GM21786 (cell line): Measurements from ENCODE around the gene CELF5.
"Not testable (repeated sequence)": the region's sequence is repeated elsewhere in the genome, so short reads cannot be mapped to it uniquely, and the experiment has no call there.

Source experiments
- ATAC-seq: cut with Tn5 transposase; IDR thresholded peaks from one replicate; pipeline ENCODE4 v1.9.1; 2021; ENCODE audit not compliant: unreplicated experiment

Gene CELF5

DNA sequence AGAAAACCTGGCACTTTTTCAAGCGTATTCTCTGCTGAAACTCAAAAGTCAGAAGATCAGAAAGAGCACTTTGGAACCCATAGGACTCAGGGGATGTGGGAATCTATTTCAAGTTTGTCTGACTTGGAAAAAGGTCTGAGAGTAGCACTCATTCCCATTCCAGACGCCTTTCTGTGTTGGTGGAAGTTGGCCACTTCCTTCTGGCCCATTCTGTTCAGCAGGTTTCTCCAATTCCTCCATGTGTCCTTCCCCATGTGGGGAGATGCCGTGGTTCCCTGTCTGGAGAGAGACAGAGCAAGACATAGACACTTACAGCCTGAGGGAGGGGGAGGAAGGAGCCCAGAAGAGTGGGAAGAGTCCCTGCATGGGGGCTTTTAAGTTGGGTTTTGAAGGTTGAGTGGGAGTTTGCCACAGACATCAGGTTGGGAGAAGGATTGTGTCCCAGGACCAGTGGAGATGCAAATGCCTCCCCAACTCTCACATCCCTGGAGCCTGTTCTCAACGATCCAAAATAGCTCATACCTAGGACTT is 48.0 kb downstream of the CELF5 start:
- no peak for ATAC-seq

DNA sequence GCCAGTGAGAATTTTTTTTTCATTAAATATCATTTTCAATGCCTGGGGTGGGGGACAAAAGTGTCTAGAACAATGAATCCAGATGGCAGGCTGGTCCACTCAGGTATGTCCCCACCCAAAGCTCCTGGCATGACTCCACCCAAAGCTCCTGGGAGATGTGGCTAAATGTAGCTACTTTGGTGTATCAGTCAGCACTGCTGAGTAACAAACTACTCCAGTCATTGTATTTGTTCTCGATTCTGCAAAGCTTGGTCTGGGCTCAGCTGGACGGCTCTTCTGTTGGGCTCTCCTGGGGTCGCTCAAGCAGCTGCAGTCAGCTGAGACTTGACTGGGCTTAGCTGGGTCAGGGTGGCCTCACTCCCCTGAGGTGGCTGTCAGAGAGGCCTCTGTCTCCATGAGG is 48.5 kb downstream of the CELF5 start:
- ATAC-seq, result no peak

DNA sequence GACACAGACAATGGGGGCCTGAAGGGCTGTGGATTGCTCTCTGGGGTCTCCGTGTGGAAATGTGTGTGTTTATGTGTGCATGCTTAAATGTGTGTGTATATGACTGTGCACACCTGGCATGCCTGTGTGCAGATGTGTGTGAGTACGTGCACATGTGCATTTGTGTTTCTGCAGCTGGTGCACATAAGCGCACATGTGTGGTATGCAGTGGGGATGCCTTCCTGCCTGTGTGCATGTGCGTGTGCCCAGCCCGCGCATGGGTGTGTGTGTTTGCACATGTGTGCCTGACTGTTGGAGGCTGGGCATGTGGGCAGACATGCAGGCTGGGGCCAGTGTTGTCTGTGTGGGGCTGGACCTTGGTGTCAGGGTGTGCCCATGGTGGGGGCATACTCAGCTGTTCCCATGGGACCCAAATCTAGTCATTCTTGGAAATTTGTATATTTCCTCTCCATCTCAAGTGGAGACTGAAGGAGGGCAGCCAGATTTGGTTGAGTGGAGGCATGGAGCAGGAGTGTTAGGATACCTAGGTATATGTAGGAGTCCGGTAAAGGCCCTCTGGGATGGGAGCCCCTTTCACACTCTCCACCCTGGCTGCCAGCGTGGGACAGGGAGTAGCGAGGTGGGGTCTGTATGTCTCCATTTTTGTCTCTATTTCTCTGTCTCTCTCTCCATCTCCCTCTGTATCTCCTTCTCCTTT is 49.9 kb downstream of the CELF5 start:
- ATAC-seq, result no peak

DNA sequence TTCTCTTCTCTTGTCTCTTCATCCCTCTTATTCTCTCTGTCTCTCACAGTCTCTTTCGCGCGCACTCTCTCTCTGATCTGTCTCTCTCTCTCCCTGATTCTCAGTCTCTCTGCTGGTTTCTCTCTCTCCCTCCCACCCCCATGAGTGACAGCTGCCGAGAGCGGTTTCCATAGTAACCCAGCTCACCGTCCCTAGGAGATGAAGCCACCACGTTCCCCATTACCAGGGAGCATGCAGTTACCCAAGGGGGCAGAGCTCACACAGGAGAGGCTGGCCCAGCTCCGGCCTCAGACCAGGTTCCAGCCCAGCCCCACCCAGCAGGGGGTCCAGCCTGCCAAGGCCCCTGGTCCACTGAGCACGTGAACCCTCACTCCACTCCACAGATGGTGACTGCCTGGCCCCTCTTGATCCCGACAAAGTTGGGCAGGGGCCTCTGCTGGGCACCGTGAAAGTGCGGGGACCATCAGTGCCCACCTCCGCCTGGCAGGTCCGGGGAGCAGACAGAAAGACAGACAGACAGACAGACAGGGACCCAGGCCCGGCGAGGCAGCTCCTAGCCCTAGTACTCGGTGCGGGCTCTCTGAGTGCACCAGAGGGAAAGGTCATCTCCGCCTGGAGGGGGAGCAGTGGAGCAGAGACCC is 50.6 kb downstream of the CELF5 start:
- no peak for ATAC-seq

DNA sequence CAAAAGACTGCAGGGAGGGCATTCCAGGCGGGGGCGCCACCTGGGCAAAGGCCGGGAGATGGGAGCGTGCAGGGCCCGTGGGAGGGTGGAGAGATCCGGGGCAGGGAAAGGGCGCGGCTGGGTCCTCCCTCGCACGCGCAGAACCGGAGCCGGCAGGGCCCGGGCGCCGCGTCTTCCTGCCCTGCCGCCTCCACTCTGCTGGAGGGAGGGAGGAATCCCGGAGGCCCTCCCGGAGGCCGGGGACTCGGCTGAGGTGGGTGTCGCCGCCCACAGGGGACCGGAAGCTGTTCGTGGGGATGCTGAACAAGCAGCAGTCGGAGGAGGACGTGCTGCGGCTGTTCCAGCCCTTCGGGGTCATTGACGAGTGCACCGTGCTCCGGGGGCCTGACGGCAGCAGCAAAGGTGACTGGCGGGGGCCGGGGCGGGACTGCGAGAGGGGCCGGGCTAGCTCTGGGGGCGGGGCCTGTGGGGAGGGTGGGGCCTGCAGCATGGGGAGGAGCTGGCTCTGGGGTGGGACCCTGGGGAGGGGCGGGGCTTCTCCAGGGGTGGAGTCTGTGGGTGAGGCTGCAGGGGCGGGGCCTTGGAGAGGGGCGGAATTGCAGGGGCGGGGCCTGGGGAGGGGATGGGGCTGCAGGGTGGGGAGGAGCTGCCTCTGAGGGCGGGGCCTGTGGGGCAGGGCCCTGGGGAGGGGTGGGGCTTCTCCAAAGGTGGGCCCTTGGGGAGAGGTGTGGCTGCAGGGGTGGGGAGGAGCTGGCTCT is 51.3 kb downstream of the CELF5 start:
- ATAC-seq, result no peak

DNA sequence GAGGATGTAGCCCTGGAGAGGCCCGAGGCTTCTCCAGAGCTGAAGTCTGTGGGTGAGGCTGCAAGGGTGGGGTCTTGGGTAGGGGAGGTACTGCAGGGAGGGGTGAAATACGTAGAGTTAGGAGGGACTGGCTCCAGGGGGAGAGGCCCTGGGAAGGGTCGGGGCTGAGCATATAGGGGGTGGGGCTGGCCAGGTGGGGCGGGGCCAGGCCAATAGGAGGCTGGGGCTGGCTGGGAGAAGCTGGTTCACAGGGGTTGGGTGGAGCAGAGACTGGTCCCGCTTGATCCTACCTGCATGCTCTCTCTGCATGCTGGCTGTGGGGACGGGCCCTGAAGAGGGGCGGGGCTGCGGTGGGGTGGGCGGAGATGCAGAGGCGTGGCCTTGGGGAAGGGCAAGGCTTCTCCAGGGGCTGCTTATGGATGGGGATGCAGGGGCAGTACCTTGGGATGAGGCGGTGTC is 51.9 kb downstream of the CELF5 start:
- ATAC-seq, result no peak

DNA sequence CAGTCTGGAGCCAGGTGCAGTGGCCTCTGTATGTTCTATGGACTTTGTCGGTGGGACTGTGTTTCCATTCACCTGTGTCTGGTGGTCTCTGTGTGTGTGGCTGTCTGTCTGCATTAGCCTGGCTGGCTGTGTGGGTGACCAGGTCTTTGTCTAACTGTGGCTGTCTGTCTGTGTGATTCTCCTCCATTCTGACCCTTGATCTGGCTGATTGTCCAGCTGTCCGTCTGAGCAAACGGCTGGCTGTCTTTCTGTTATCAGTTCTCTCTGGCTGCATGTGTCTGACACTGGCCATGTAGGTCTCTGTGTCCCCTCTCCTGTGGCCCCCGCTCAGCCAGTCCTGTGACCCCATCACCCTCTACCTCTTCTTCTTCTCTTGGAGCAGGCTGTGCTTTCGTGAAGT is 53.2 kb downstream of the CELF5 start:
- ATAC-seq, result no peak

DNA sequence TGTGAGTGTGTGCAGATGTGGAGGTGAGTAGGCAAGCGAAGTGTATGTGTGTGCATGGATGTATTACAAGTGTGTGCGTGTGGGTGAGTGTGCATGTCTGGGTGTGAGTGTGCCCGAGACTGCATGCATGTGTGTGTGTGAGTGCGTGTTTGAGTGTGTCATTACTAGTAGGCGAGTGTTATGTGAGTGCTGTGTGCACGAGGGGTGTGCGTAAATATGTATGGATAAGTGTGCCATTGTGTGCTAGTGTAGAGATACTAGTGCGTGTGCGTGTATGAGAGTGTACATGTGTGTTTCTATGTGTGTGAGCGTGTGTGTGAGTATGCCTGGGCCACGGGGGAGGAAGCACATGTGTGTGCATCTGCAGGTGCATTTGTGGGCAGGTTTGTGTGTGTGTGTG is 53.8 kb downstream of the CELF5 start:
- no peak for ATAC-seq

DNA sequence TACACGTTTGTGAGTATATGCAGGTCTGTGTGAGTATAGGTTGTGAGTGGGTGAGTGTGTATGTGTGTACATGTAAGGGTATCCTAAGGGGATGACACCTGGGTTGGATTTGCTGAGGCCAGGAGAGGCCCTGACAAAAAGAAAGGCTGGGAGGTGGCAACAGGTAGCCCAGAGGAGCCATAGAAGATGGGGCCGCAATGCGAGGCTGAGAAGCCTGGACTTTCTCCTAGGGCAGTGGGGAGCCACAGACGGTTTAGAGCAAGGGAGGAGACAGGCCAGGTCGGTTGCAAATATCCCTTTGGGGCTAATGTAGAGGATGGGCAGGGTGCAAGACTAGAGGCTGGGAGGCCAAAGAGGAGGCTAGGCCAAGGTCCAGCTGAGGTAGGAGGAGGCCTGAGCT is 54.3 kb downstream of the CELF5 start:
- ATAC-seq, result no peak

DNA sequence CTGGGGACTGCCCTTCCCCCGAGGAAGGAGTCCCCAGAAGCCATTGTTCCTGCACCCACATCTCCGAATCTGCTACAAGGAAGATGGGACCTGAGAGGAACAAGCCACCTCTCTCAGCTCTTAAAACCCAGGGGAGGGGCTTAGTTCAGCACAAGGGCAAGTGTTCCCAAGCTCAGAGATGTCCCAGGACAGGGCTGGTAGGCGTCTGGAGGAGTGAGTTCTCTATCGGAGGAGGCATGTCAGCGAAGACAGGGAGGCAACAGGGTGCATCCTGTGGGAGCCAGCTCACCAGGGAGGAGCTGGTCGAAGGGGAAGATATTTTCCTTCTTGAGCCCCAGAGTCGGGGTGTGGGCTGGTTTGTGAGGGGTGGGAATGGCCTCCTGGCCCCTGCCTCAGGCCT is 54.8 kb downstream of the CELF5 start:
- no peak for ATAC-seq

DNA sequence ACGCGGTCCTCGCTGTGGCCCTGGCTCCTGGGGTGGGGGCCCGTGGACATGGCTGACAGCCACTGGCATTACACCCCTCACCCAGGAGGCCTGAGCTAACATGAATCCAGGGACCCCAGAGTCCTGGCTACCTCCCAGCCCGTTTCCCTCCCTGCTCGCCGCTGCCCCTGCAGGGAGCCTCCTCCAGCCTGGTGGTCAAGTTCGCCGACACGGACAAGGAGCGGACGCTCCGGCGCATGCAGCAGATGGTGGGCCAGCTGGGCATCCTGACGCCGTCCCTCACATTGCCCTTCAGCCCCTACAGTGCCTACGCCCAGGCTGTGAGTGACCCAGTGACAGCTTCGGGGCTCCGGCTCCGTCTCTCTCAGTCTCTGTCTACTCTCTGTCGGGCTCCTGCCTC is 56.6 kb downstream of the CELF5 start:
- ATAC-seq, result no peak

DNA sequence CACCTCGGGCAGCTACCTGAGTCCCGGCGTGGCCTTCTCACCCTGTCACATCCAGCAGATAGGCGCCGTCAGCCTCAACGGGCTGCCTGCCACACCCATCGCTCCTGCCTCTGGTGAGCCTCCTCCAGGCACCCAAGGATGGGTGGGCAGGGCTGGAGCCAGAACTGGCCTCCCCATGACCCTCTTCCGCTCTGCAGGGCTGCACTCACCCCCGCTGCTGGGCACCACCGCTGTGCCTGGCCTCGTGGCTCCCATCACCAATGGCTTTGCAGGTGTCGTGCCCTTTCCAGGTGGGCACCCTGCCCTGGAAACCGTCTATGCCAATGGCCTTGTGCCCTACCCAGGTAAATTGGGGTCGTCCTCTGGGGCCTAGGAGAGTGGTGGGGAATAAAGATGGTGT is 57.7 kb downstream of the CELF5 start:
- ATAC-seq, result no peak

DNA sequence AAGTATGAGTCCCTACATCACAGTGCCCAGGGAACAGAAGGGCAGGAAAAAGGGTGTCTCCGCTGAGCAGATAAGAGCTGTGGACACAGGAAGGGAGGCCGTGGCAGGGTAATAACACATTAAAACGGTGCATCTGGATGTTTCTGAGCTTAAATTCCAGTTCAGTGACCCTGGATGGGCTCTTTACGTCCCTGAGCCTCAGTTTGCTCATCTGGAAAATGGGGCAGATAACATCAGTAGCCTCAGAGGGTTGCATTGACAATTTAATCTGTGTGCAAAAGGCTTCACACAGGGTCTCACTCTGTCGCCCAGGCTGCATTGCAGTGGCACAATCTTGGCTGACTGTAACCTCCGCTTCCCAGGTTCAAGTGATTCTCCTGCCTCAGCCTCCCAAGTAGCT is 58.1 kb downstream of the CELF5 start:
- no peak for ATAC-seq

DNA sequence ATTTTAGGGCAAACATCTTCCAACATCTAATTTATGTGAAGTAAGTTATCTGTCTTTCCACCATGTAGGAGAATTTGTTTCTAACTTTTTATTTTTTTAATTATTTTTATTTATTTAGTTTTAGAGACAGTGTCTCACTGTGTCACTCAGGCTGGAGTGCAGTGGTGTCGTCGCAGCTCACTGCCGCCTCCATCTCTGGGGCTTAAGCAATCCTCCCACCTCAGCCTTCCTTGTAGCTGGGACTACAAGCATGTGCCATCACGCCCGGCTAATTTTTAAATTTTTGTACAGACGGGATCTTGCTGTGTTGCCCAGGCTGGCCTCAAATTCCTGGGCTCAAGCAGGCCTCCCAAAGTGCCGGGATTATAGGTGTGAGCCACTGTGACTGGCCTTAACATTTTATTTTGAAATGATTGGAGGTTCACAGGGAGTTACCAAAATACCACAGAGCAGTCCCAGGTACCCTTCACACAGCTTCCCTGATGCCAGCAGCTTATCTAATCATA is 58.8 kb downstream of the CELF5 start:
- no peak for ATAC-seq

DNA sequence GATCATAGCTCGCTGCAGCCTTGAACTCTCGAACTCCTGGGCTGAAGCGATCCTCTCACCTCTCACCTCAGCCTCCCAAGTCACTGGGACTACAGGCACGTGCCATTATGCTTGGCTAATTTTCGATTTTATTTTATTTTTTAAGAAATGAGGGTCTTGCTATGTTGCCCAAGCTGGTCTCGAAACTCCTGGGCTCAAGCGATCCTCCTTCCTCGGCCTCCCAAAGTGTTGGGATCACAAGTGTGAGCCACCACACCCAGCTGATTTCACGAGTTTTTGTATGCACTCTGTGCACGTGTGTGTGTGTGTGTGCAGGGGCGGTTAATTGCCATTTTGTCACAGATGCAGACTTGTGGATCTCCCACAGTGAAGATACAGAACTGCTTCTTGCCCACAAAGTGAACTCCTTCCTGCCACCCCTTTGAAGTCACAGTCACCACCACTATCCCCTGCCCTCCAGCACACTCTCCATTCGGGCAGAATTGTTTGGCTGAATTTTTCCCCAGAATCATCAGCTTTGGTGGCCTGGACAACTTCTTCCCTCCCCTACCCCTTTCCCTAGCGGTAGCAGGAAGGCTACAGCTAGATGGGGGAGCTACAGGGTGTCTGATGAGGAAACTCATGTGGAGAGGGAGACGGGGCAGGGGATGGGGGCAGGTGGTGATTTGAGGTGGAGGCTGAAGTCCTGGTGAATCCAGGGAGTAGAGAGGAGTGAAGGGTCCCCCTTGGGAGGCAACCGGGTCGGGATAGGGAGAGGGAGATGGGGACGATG is 59.6 kb downstream of the CELF5 start:
- no peak for ATAC-seq

DNA sequence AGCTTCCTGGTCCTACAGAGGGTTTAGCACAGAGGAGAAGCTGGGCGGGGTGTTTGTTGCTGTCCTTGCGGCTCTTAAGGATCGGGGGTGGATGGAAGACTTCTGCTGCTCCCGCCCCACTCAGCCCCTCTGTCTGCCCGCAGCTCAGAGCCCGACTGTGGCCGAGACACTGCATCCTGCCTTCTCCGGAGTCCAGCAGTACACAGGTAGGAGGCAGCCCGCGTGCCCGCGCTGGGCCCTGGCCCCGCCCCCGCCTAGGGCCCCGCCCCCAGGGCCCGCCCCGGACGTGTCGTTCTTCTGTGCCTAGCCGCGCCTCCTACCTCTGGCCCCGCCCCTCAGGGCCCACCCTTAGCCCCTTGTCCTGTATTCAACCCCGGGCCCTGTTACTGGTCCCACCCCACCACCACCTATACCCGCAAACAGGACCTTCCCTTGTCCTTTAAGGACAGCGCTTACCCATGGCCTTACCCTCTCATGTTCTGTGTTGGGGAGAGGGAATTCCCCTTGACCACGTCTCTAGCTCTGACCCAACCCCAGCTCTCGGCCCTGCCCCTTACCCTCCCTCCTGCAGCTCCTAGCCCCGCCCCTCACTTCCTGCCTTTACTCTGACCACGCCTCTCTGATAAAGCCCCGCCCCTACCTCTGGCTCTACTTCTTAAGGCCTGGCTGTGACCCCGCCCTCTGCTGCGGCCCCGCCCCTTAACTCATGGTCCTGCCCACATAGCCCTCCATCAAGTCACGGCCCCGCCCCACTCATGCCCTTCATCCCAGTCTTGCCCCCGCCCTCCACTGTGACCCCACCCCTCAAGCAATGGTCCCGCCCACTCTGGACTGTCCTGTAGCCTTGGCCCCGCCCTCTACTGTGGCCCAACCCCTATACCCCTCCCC is 60.5 kb downstream of the CELF5 start:
- no peak for ATAC-seq

DNA sequence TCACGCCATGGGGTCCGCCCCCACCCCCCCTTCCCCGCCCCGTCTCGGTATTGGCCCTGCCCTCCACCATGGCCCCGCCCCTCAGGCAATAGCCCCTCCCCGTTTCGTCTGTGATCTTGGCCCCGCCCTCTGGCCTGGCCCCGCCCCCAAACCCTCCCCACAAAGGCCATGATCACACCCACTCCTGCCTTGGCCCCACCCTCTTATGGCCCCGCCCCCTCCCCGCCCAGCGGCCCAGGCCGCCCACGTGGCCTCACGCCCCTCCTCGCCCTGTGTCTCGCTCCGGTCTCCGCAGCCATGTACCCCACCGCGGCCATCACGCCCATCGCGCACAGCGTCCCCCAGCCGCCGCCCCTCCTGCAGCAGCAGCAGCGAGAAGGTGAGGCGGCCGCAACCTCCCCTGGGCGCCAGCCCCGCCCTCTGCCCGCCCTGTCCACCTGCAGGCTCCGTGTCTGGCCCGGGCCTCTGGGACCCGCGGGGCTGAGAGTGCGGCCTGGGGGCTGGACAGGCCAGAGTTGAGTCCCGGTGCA is 61.3 kb downstream of the CELF5 start:
- ATAC-seq, result no peak

DNA sequence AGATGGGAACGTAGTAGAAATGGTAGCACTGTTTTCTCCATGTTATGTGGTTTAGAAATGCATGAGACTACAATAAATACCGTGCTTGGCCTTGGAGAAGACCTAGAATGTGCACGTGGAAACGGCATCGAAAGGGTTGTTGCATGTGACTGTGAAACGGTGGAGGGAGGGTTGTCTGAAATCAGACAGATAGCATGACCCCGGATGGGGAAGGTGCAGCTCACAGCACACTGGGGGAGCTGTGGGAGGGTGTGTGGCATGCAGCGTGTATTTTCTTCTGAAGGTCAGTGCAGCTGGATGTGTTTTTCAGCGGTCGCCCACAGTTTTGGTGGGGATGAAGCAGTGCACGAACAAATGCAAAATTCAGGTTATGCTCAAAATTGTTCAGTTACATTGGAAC is 63.4 kb downstream of the CELF5 start:
- ATAC-seq, result no peak

DNA sequence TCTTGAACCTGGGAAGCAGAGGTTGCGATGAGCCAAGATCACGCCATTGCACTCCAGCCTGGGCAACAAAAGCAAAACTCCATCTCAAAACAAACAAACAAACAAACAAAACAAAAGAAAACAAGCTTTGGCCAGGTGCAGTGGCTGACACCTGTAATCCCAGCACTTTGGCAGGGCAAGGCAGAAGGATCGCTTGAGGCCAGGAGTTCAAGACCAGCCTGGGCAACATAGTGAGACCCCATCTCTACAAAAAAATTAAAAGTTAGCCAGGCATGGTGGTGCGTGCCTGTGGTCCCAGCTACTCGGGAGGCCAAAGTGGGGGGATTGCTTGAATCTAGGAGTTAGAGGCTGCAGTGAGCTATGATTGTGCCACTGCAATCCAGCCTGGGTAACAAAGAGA is 64.0 kb downstream of the CELF5 start:
- not testable (repeated sequence) for ATAC-seq
